LNCaP clone FGC (cell line): ENCODE results near the gene PPFIBP1.

Experiments
- DNase-seq: peaks from one replicate; pipeline ENCODE4 v3.0.0-alpha.2; 2011; ENCODE audit warnings: low read depth
- H3K4me3 ChIP-seq: 2 replicates; pipeline ENCODE4 v1.5.1; 2011; ENCODE audit warnings: mild to moderate bottlenecking, low read depth, low read length, control low read depth
- TF ChIP-seq, protein P1 (sequence below): IDR thresholded peaks from 2 replicates; pipeline ENCODE4 v1.5.1; 2012; ENCODE audit warnings: mild to moderate bottlenecking; ENCODE audit not compliant: control insufficient read depth, insufficient read depth; ENCODE audit errors: extremely low read depth

PPFIBP1 gene

DNA sequence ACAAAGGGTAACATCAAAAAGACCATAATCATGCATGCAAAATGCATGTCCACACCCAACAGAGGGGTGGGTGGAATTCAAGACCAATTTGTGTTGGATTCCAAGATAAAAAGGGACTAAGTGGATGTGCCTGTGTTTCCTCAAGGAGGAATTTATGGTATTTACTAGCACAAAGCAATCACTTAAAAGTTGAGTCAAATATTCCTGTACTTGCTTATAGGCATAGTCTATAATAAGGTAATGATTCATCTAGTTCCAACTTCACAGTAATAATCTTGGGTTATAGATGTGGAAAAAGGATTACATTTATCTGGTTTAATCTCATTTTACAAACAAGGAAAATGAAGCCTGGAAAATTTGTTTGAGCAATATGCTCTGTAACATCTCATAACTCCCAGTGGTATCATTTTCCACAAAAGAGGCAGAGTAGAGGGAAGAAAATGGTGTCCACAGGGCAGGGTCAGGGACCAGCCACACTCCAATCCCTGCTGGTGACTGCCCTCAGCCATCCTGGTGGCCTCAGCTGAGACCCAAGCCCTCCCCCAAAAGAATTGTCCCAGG, 91.4 kb downstream of the PPFIBP1 start:
- TF ChIP-seq, protein P1, sequence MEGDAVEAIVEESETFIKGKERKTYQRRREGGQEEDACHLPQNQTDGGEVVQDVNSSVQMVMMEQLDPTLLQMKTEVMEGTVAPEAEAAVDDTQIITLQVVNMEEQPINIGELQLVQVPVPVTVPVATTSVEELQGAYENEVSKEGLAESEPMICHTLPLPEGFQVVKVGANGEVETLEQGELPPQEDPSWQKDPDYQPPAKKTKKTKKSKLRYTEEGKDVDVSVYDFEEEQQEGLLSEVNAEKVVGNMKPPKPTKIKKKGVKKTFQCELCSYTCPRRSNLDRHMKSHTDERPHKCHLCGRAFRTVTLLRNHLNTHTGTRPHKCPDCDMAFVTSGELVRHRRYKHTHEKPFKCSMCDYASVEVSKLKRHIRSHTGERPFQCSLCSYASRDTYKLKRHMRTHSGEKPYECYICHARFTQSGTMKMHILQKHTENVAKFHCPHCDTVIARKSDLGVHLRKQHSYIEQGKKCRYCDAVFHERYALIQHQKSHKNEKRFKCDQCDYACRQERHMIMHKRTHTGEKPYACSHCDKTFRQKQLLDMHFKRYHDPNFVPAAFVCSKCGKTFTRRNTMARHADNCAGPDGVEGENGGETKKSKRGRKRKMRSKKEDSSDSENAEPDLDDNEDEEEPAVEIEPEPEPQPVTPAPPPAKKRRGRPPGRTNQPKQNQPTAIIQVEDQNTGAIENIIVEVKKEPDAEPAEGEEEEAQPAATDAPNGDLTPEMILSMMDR = no peak
- no peak for DNase-seq
- H3K4me3 ChIP-seq = no peak overlapping the region

DNA sequence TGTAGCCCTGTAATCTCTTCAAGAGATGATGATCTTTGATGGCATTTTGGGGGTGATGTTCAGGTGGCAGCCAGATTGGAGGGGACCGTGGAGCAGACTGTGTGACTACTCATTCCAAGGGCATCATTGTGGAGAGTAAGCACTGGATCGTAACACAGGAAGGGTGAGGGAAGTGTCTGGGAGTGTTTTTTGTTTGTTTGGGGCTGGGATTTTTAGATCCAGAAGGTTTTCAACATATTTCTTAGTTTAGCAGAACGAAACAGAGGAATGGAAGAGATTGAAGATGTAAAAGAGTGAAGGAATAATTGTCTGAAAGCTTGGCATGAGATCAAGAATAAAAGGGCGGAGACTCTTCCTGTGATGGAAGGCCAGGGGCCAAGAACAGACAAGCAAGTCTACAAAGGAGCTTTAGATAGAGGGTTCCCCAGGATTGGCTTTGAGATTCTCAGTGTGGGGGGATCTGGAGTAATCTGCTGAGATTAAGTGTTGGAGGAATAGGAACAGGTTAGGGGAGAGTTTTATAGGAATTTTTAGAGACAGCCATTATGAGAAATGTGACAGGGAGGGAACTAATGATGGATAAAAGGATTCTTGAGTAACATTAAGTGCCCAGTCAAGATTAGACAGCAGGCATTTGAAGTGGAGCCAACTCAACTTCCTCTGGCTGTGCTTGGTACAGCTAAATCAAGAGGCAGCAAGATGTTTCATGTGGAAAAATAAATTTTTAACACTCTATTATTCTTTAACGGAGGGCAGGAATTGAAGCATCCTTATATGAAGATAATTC, 92.5 kb downstream of the PPFIBP1 start:
- H3K4me3 ChIP-seq = no peak overlapping the region
- TF ChIP-seq, protein P1 = no peak
- DNase-seq = no peak

DNA sequence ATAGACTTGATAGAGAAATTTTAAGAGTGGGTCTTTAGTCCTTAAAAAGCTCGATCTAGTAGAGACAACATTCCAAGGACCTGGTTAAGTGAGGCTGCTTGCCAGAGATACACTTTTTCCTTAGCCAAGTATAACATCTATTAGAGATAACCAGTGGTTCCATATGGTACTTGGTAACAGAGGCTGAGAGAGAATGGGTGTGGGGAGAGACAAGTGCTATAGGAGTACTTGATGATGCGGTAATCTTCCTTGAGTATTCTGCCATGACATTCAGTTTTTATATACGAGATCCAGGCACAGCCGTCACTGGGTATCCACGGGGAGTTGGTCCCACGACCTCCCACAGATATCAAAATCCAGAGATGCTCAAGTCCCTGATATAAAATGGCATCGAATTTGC, 94.8 kb downstream of the PPFIBP1 start:
- TF ChIP-seq, protein P1 = no peak
- no peak overlapping the region for H3K4me3 ChIP-seq
- DNase-seq = no peak

DNA sequence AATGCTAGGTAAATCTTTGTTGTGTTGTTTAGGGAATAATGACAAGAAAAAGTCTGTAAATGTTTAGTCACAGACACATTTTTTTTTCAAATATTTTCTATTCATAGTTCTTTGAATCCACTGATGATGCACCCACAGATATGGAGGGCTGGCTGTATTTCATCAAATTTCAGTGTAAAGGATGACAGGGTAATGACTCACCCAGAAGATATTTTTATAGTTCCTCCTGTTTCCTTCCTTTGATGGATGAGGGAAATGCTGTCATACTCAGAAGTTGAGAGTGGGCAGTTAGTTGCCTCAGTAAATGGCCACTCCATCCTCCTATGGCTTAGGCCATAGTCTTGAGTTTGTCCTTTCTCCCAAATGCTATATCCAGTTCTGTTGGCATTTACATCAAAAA, 95.3 kb downstream of the PPFIBP1 start:
- DNase-seq = no peak
- TF ChIP-seq, protein P1 = no peak
- H3K4me3 ChIP-seq = no peak overlapping the region

DNA sequence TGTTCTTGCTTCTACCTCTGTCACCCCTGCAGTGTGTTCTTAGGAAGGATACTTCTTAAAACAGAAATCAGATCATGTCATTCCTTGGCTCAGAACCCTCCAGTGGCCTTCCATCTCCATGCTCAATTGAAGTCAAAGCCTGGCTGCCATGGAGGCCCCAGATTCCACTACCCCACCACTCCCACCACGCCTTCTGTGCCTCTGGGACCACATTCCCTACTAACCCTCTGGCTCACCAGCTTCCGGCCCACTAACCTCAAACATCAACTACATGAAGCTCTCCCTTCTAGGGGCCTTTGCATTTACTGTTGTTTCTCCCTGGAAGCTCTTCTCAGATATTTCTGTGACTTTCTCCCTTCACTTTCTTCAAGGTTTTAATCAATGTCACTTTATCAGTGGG, 96.1 kb downstream of the PPFIBP1 start:
- TF ChIP-seq, protein P1 = no peak
- DNase-seq = no peak
- no peak overlapping the region for H3K4me3 ChIP-seq

DNA sequence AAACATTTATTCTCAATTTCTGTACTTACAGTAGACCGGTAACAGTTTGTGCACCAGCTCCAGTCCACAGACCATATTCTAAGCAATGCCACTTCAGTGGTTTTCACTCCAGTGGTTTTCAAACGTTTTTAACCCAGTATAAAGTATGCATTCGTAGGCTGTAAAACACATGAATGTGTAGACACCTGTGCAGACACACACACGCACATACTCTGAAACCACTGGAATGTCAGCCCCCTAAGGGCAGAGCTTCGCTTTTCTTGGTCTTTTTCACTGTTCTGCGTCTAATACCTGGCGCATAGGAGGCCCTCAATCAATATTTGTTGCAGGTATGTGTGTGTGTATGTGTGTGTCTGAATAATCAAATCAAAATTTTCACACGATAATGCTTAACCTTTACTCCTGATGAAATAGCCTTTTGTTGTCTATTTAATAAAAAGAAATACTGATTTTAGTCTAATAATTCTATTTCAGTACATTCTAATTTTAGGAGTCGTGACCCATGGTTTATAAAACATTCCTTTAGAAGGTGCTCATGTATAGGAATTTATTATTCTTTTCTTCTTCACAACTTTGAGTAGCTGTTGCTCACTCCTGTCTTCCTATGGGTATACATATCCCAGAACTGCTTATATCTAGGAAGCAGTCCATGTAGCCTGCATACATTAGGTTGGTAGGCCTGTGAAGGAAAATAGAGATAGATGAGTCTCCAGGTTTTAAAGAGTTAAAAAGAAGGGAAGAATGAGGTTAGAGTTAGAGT, 98.6 kb downstream of the PPFIBP1 start:
- no peak overlapping the region for H3K4me3 ChIP-seq
- no peak for DNase-seq
- TF ChIP-seq, protein P1 = no peak
